Dendritic cell treated with granulocyte-macrophage colony-stimulating factor and Interleukin-4, amounts not matched to agents 40 ng/mL and 50 ng/mL, for 4 days (primary cell): Measurements from ENCODE around the gene IGFBP5.
A peak's percentile ranks its signal among the peaks of the same experiment; 100 is the strongest.

ENCODE experiments used
- H3K27ac Mint-ChIP-seq: one replicate; pipeline ENCODE4 v1.8.0; 2022; ENCODE audit warnings: mild to moderate bottlenecking, mixed read lengths
- H3K27me3 Mint-ChIP-seq: one replicate; pipeline ENCODE4 v1.8.0; 2022; ENCODE audit warnings: mild to moderate bottlenecking, mixed read lengths
- H3K36me3 Mint-ChIP-seq: one replicate; pipeline ENCODE4 v1.8.0; 2022; ENCODE audit warnings: low read depth, mixed read lengths
- H3K4me1 Mint-ChIP-seq: one replicate; pipeline ENCODE4 v1.8.0; 2022; ENCODE audit warnings: low read depth, mixed read lengths
- H3K4me3 Mint-ChIP-seq: one replicate; pipeline ENCODE4 v1.8.0; 2022; ENCODE audit warnings: mild to moderate bottlenecking, moderate library complexity, mixed read lengths
- H3K9me3 Mint-ChIP-seq: one replicate; pipeline ENCODE4 v1.8.0; 2022; ENCODE audit warnings: mixed read lengths
- intact Hi-C: fragments of 100-400 bp; cut with micrococcal nuclease; formaldehyde crosslinking; loops from one replicate; pipeline ENCODE4 v1.15.0; 2022

The IGFBP5 gene

GRCh38 chr2:216632952-216633615 is 62.3 kb downstream of the IGFBP5 start, which contains the start of gene IGFBP2:
TSS of gene IGFBP2 (plus strand) at chr2:216633420. CDS start at chr2:216633524, 104 bp downstream.
- intact Hi-C loops = no loop called here
- no peaks in the 10 kb centered on the region for H3K36me3 Mint-ChIP-seq

GRCh38 chr2:216632346-216632951 is 62.9 kb downstream of the IGFBP5 start:
- Mint-ChIP-seq H3K4me3 (peak overlapping the region; percentile 60), H3K27me3 (peaks cover 73% of the 10 kb centered on the region), H3K4me1 (peaks cover 42% of the 10 kb centered on the region), H3K9me3 (no peaks in the 10 kb centered on the region), H3K27ac (no peak overlapping the region), H3K36me3 (no peaks in the 10 kb centered on the region)
- intact Hi-C loops = no loop called here

More at GRCh38 chr2:216632952-216633615, 62.3 kb downstream of the IGFBP5 start, which contains the start of gene IGFBP2:
- peaks cover 45% of the 10 kb centered on the region for H3K4me1 Mint-ChIP-seq
- H3K4me3 Mint-ChIP-seq = peak within 1 kb of the TSS; percentile 68
- peaks cover 75% of the 10 kb centered on the region for H3K27me3 Mint-ChIP-seq
- no peaks in the 10 kb centered on the region for H3K9me3 Mint-ChIP-seq
- no peak within 1 kb of the TSS for H3K27ac Mint-ChIP-seq

GRCh38 chr2:216629784-216630183 is 65.6 kb downstream of the IGFBP5 start:
- peaks cover 52% of the 10 kb centered on the region for H3K27me3 Mint-ChIP-seq
- no peaks in the 10 kb centered on the region for H3K9me3 Mint-ChIP-seq
- H3K36me3 Mint-ChIP-seq = no peaks in the 10 kb centered on the region
- peaks cover 16% of the 10 kb centered on the region for H3K4me1 Mint-ChIP-seq
- no peak overlapping the region for H3K27ac Mint-ChIP-seq
- no peak overlapping the region for H3K4me3 Mint-ChIP-seq
- intact Hi-C loops = no loop called here

DNA sequence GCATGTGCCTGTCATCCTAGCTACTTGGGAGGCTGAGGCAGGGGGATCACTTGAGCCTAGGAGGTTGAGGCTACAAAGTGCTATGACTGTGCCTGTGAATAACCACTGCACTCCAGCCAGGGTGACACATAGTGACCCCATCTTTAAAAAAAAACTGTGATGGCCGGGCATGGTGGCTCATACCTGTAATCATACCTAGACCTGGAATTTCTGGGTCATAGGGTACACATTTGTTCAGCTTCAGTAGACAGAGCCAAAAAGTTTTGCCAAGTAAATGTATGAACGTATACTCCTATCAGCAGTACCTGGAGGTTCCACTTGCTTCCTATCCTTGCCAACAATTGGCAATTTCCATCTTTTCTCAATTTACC is 68.5 kb downstream of the IGFBP5 start:
- intact Hi-C loops = no loop called here
- no peak overlapping the region for H3K27ac Mint-ChIP-seq
- peaks cover 27% of the 10 kb centered on the region for H3K27me3 Mint-ChIP-seq
- H3K4me1 Mint-ChIP-seq = no peaks in the 10 kb centered on the region
- no peaks in the 10 kb centered on the region for H3K9me3 Mint-ChIP-seq
- no peak overlapping the region for H3K4me3 Mint-ChIP-seq
- H3K36me3 Mint-ChIP-seq = no peaks in the 10 kb centered on the region

GRCh38 chr2:216626168-216626874 is 69.0 kb downstream of the IGFBP5 start:
- Mint-ChIP-seq H3K27ac (no peak overlapping the region), H3K4me3 (no peak overlapping the region), H3K27me3 (peaks cover 21% of the 10 kb centered on the region), H3K9me3 (no peaks in the 10 kb centered on the region), H3K36me3 (no peaks in the 10 kb centered on the region), H3K4me1 (no peaks in the 10 kb centered on the region)
- intact Hi-C loops = no loop called here

- intact Hi-C loops = no loop called here
- peaks cover 11% of the 10 kb centered on the region for H3K27me3 Mint-ChIP-seq
- H3K27ac Mint-ChIP-seq = no peak overlapping the region
- no peak overlapping the region for H3K4me3 Mint-ChIP-seq
- H3K4me1 Mint-ChIP-seq = peaks cover 7% of the 10 kb centered on the region
- no peaks in the 10 kb centered on the region for H3K36me3 Mint-ChIP-seq
- no peaks in the 10 kb centered on the region for H3K9me3 Mint-ChIP-seq
These were observed 71.1 kb downstream of the IGFBP5 start for GRCh38 chr2:216624251-216624650.

DNA sequence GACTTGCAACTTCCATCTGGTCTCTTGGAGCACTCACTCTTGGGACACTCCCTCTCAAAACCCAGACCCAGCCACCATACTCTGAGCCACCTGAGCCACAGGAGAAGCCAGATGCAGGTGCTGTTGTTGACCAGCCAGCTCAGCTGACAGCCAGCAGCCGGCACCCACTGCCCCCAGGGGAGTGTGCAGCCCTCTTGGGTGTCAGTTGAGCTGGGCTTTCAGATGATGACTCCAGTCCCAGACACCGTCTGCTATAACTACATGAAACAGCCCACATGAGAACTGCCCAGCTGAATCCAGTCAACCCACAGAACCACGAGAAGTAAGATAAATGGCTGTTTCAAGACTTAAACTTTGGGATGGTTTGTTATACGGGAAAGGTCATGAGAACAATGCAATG is 72.8 kb downstream of the IGFBP5 start:
- H3K9me3 Mint-ChIP-seq = no peaks in the 10 kb centered on the region
- H3K4me3 Mint-ChIP-seq = no peak overlapping the region
- H3K36me3 Mint-ChIP-seq = no peaks in the 10 kb centered on the region
- intact Hi-C loops = no loop called here
- peaks cover 7% of the 10 kb centered on the region for H3K27me3 Mint-ChIP-seq
- no peak overlapping the region for H3K27ac Mint-ChIP-seq
- H3K4me1 Mint-ChIP-seq = peaks cover 13% of the 10 kb centered on the region
